Gastrocnemius medialis (tissue), 4 donors: ENCODE data around the gene IGF2BP3. TPM values are rescaled to one million over a fixed set of nuclear protein-coding genes. Genes with fewer than 3 reads are reported as not detected.
A peak's percentile ranks its signal among the peaks of the same experiment; 100 is the strongest.
"Not testable (repeated sequence)": the region's sequence is repeated elsewhere in the genome, so short reads cannot be mapped to it uniquely, and the experiment has no call there.

ENCODE experiments used
- ATAC-seq, 2 donors: fragments of 150-250 bp; one replicate each; pipeline ENCODE4 v1.9.1; 2016
- DNase-seq, 2 donors: peaks; one replicate each; pipeline ENCODE4 v3.0.0-alpha.2; 2019
- H3K27ac ChIP-seq, 4 donors: fragments of 200-600 bp; sonication (generic); 1 replicate in 1 of 4; 2 replicates in 3 of 4; pipeline ENCODE4 v1.5.1; 2016 to 2018; ENCODE audit warnings: mild to moderate bottlenecking in 2 of 4, moderate library complexity in 1 of 4
- H3K27me3 ChIP-seq, 3 donors: fragments of 200-600 bp; sonication (generic) in 2 of 3; 1 replicate in 1 of 3; 2 replicates in 2 of 3; pipeline versions ENCODE4 v1.5.1 to v1.6.0; 2016 to 2019; ENCODE audit warnings: mild to moderate bottlenecking in 1 of 3, moderate library complexity in 1 of 3
- H3K36me3 ChIP-seq, 2 donors: fragments of 200-600 bp; sonication (generic) in 1 of 2; one replicate each; pipeline ENCODE4 v1.5.1; 2017 to 2018
- H3K4me1 ChIP-seq, 2 donors: fragments of 200-600 bp; sonication (generic) in 1 of 2; one replicate each; pipeline ENCODE4 v1.5.1; 2016 to 2017; ENCODE audit warnings: mild to moderate bottlenecking in 2 of 2
- H3K4me3 ChIP-seq, 4 donors: fragments of 200-600 bp; sonication (generic) in 3 of 4; 1 replicate in 1 of 4; 2 replicates in 3 of 4; pipeline ENCODE4 v1.5.1; 2016 to 2019; ENCODE audit warnings: mild to moderate bottlenecking in 2 of 4
- H3K9me3 ChIP-seq, 3 donors: fragments of 200-600 bp; sonication (generic) in 2 of 3; 1 replicate in 1 of 3; 2 replicates in 2 of 3; pipeline ENCODE4 v1.5.1; 2016 to 2019
- CTCF ChIP-seq, 5 experiments: fragments of 450-650 bp in 3 of 5; fragments of 200-600 bp in 2 of 5; sonication (generic) in 2 of 5; IDR thresholded peaks in 4 of 5; conservative IDR thresholded peaks in 1 of 5; 1 replicate in 4 of 5; 2 replicates in 1 of 5; pipeline ENCODE4 v1.5.1; 2016 to 2019; ENCODE audit warnings: antibody characterized with exemption in 5 of 5, mild to moderate bottlenecking in 3 of 5, moderate library complexity in 3 of 5
- POLR2A ChIP-seq, 2 donors: fragments of 450-650 bp; IDR thresholded peaks; one replicate each; pipeline ENCODE4 v1.6.1; 2017; ENCODE audit warnings: antibody characterized with exemption in 2 of 2, mild to moderate bottlenecking in 2 of 2, moderate library complexity in 2 of 2
- in situ Hi-C, 4 donors: fragments of 200-750 bp; cut with MboI; loops; one replicate each; pipeline versions ENCODE4 v1.15.0 to v1.8.0; 2017; ENCODE audit warnings: low sequenced_read_pairs in 4 of 4
- intact Hi-C: fragments of 100-400 bp; cut with DNase I; formaldehyde crosslinking; loops from one replicate; pipeline ENCODE4 v1.15.1; 2023; ENCODE audit warnings: low total_unique reads
- total RNA-seq, 4 donors: library from RNA; depleted of rRNA; stranded (reverse); fragments of >200 nt; gene quantifications; one replicate each; pipeline versions ENCODE4 v1.1.0 to v1.2.3, GENCODE V29; 2016

The IGF2BP3 gene
- total RNA-seq, 4 donors from 2014 or later, result 0.51 TPM; not detected in 3

- Histone ChIP-seq H3K36me3 (no peaks in the 10 kb centered on the region), H3K27me3 (peaks cover 0 to 5% (median 0%) of the 10 kb centered on the region in 3 donors), H3K4me3 (peak overlapping the region; percentile 47 to 58 (median 54)), H3K4me1 (no peaks in the 10 kb centered on the region), H3K9me3 (no peaks in the 10 kb centered on the region), H3K27ac (peak overlapping the region in 2 of 4 donors; percentile 3 to 11)
- DNase-seq, result peak in 1 of 2 donors; percentile 17
- no peak for ATAC-seq
- intact Hi-C loops (no loop called here), in situ Hi-C loops (no loop called here)
- TF ChIP-seq CTCF (IDR thresholded peaks at IDR 0.05 in 4 of 5, conservative IDR thresholded peaks at IDR 0.05 in 1 of 5), result no peak
- no peak for TF ChIP-seq POLR2A (IDR thresholded peaks at IDR 0.05)
These were observed 20.3 kb upstream of the IGF2BP3 start for GRCh38 chr7:23490357-23491135.

DNA sequence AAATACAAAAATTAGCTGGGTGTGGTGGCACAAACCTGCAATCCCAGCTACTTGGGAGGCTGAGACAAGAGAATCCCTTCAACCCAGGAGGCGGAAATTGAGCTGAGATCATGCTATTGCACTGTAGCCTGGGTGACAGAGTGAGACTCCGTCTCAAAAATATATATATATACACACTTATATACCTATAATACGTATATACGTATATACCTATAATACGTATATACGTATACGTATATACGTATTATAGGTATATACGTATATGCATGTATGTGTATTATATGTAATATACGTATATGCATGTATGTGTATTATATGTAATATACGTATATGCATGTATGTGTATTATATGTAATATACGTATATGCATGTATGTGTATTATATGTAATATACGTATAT lies 18.4 kb upstream of the IGF2BP3 start:
- intact Hi-C loops, DNase-seq, ATAC-seq, H3K9me3 ChIP-seq, H3K4me1 ChIP-seq, H3K36me3 ChIP-seq, H3K27ac ChIP-seq, in situ Hi-C loops, H3K4me3 ChIP-seq, H3K27me3 ChIP-seq: not testable (repeated sequence)

GRCh38 chr7:23487670-23488069 lies 17.4 kb upstream of the IGF2BP3 start:
- DNase-seq (no peak), ATAC-seq (no peak)
- no peak overlapping the region for H3K27ac ChIP-seq
- H3K27me3 ChIP-seq, result peaks cover 0 to 9% (median 7%) of the 10 kb centered on the region in 3 donors
- H3K36me3 ChIP-seq, result no peaks in the 10 kb centered on the region
- intact Hi-C loops, result no loop called here
- in situ Hi-C loops, result no loop called here
- TF ChIP-seq CTCF (IDR thresholded peaks at IDR 0.05 in 4 of 5, conservative IDR thresholded peaks at IDR 0.05 in 1 of 5), result no peak
- TF ChIP-seq POLR2A (IDR thresholded peaks at IDR 0.05), result no peak
- no peaks in the 10 kb centered on the region for H3K4me1 ChIP-seq
- H3K9me3 ChIP-seq, result no peaks in the 10 kb centered on the region
- H3K4me3 ChIP-seq, result no peak overlapping the region

DNA sequence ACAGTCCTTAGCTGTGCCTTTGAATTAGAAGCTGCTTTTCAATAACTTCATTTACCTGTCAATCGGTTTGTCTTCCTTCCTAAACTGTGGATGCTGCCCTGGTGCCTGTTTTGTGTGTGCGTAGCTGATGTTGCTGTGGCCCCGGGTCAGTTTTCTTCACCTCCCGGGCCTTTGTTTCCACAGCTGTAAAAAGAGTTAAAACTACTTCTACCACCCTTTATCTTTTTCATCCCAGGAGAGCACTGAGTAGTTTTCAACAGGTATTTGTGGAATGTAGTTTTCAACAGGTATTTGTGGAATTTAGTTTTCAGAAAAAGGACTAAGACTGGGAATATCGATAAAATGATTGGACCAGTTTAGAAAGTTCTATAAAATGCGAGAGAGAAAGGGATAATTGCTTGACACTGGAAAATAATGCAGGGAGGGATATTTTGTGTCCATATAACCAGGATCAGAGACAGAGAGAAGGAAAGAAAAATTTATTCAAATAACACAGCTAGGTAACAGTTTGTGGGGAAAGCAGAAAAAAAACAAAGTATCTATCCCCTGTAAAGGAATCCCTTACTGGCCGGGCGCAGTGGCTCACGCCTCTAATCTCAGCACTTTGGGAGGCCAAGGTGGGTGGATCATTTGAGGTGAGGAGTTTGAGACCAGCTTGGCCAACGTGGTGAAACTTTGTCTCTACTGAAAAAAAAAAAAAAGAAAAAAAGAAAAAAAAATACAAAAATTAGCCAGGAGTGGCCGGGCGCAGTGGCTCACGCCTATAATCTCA lies 15.9 kb upstream of the IGF2BP3 start:
- DNase-seq (no peak), ATAC-seq (no peak)
- in situ Hi-C loops (no loop called here), intact Hi-C loops (no loop called here)
- Histone ChIP-seq H3K27ac (no peak overlapping the region), H3K36me3 (no peaks in the 10 kb centered on the region), H3K9me3 (no peaks in the 10 kb centered on the region), H3K27me3 (peaks cover 0 to 9% (median 7%) of the 10 kb centered on the region in 3 donors), H3K4me1 (no peaks in the 10 kb centered on the region), H3K4me3 (no peak overlapping the region)
- no peak for TF ChIP-seq CTCF (IDR thresholded peaks at IDR 0.05 in 4 of 5, conservative IDR thresholded peaks at IDR 0.05 in 1 of 5)

DNA sequence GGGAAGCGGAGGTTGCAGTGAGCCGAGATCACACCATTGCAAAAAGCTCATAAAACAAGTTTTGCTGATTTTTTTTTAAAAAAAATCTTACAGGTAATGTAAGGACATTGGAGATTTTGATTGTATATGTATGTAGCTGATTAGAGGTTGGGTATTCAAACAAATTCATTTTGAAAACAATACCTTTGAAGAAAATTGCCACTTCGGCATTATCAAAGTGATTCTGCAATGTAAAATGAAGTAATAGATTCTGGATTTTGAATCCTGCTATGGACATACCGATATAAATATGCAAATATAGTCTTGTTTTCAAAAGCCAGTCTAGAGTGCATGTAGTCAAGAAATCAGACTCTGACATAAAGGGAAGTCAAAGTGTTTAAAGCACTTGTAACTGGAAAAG lies 12.4 kb upstream of the IGF2BP3 start:
- no peaks in the 10 kb centered on the region for H3K4me1 ChIP-seq
- intact Hi-C loops (no loop called here), in situ Hi-C loops (no loop called here)
- DNase-seq (no peak), ATAC-seq (no peak)
- TF ChIP-seq CTCF (IDR thresholded peaks at IDR 0.05 in 4 of 5, conservative IDR thresholded peaks at IDR 0.05 in 1 of 5) (no peak), POLR2A (IDR thresholded peaks at IDR 0.05) (no peak)
- peaks cover 26 to 36% (median 31%) of the 10 kb centered on the region in 3 donors for H3K27me3 ChIP-seq
- no peaks in the 10 kb centered on the region for H3K36me3 ChIP-seq
- no peak overlapping the region for H3K4me3 ChIP-seq
- H3K9me3 ChIP-seq, result no peaks in the 10 kb centered on the region
- no peak overlapping the region for H3K27ac ChIP-seq
